Measurements from ENCODE around the gene CANT1.

CANT1 gene

DNA sequence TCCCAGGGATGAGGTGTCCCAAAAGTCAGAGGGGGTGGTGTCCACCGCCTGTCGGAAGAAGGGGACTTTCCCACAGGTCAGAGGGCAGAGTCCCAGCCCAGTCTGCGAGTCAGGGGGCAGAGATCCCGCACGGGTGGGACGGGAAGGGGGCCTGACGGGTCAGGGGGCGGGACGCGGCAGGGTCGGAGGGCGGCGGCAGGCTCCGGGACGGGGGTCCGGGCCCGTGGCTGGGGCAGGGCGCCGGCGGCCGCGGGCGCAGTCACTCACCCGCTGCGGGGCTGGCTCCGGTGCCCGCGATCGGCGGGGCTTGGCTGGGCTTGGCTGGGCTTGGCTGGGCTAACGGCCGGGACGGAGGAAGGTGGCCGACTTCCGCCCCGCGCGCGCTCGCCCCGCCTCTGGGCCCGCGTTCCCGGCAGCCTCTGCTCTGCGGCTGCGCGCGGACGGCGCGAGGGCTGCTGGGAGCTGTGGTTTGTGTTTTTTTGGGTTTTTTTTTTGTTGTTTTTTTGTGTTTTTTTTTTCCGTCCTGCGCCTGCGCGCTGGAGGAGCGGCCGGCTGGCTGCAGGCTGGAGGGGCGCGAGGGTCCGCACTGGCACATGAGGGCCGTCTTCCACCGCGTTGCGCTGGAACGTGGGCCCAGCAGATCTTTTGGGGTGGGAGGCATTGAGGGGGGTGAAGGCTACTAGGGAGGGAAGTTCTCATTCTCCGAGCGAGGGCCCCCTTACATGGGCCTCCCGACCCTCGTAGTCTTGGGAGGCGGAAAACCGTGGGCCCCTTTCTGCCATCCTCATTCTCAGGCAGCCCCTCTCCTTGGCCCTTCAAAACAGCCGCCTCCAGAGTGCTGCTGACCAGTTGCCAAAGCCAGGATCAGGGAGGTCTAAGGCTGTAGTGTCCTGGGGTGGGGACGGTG lies at the start of gene CANT1:
Gene CANT1, minus strand, starts transcription at position 368 of the 907 bp plus-strand sequence. CDS start 12,142 bp downstream, outside the sequence.
- DNase-seq (ENCODE audit: low read depth in 2 of 2): peak; percentile 74 to 84

DNA sequence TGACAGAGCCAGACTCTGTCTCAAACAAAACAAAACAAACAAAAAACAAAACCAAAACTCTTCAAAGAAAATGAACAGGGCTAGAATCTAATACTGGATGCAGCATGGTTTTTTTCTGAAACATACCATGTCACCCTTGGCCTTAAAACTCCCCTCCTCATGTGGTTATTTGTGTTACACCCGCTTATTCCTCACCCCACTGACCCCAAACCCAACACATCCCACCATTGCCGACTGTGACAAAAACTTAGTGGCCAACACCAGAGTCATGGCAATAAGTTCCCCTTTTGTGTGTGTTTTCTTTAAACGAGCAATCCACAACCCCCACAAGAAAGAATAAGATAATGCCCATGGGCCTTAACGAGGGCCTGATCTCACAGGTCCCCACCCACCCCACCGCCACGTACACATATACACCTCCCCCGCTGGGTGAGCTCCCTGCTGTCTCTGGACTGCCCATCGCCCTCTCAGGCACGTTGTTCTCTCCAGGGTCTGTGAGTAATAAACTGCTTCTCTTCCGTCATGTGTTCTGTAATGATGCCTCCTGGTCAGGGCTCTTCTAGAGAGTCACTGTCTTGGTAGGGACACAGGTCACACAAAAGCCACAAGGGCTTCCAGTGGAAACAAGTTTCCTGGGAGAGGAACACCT lies 48.3 kb upstream of the CANT1 start:
- DNase-seq (ENCODE audit: low read depth in 2 of 2): no peak

DNA sequence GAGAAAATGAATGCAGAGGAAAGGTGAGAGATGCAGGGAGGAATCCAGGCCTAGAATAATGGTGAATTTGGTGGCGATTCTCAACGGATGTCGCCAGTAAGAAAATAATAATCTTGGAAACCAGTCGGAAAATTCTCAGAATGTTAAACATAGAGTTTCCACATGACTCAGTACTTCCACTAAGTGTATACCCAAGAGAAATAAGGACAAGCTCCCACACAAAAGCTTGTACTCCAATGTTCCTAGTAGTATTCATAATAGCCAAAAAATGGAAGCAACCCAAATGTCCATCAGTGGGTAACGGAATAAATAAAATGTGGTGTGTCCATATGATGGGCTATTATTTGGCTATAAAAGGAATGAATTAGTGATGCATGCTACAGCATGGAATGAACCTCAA lies 45.6 kb upstream of the CANT1 start:
- DNase-seq (ENCODE audit: low read depth in 2 of 2): no peak

DNA sequence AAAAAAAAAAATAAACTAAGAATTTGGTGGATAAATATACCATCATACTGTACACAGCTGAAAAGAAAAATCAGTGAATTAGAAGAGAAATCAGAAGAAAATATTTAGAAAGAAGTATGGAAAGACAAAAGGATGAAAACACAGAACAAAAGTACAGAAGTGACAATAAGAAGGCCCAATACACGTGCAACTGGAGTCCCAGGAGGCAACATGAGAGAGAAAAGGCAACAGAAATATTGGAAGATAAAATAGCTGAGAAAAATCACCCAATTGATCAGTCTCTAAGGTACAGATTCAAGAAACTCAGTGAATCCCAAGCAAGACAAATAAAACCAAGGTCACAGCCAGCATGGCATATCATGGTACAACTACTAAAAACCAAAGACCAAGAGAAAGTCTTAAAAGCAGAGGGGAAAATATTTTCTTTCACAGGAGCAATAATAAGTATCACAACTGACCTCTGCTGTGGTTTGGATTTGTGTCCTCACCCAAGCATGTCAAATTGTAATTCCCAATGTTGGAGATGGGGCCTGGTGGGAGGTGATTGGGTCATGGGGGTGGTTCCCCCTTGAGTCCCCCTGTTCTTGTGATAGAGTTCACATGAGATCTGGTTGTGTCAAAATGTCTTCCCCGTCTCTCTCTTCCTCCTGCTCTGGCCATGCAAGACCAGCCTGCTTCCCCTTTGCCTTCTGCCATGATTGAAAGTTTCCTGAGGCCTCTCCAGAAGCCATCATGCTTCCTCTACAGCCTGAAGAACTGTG lies 44.8 kb upstream of the CANT1 start:
- no peak for DNase-seq (ENCODE audit: low read depth in 2 of 2)

DNA sequence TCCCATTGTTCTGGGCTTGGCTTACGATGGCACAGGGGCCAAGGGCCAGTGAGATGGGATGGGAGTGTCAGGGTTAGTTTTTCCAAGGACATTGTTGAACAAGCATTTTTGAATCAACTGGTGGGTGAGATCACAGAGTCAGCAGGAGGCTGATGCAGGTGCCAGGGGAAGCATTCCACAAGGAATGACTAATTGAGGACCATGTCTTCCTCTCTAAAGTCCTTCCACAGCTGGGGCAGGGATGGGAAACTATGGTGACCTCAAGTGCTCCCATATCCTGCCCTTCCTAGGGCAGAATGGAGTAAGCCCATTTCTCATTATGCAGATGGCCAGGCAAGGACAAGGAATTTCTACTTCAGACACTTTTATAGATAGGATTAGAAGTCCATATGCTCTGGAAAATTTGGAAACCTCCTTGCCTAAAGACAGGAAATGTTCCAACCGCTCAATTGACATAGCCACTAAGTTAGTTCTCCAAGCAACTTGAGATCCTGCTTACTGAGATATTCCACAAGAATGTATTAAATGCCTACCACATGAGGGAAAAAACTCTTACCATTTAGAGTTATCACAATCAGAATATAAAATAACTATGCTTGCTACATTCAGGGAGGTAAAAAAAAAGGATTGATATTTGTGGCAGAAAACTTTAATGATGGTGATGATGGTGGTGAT lies 43.8 kb upstream of the CANT1 start:
- DNase-seq (ENCODE audit: low read depth in 2 of 2): no peak

DNA sequence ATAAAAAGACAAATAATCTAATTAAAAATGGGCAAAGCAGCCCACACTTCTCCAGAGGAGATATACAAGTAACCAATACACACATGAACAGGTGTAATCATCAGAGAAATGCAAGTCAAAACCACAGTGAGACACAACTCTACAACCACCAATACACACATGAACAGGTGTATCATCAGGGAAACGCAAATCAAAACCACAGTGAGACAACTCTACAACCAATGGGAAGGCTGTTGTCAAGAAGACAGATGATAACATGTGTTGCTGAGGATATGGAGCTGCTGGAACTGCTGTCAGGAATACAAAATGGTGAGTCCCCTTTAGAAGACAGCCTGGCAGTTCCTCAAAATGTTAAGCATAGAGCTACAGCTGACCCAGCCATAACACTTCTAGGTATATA lies 42.6 kb upstream of the CANT1 start:
- DNase-seq (ENCODE audit: low read depth in 2 of 2): no peak

GRCh38 chr17:79051306-79051705 lies 41.7 kb upstream of the CANT1 start:
- DNase-seq (ENCODE audit: low read depth in 2 of 2): no peak

DNA sequence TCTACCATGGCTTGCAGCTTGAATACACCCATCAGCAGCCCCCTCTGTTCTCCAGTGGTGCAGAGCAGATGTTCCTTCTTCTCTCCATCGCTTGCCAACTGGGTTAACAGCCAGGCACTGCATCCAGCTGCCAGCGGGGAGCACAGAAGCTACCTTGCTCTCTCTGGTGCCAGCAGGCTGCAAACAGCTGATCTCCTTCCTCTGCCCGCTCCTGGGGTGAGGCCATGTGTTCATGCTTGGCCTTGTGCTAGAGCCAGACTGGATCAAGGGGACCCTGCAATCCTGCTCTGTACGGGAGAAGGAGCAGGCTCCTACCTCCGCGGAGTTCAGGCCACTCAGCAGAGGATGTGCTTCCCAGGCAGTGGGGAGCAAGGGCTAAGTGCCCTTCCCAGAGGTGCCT lies 41.0 kb upstream of the CANT1 start:
- DNase-seq (ENCODE audit: low read depth in 2 of 2): no peak

DNA sequence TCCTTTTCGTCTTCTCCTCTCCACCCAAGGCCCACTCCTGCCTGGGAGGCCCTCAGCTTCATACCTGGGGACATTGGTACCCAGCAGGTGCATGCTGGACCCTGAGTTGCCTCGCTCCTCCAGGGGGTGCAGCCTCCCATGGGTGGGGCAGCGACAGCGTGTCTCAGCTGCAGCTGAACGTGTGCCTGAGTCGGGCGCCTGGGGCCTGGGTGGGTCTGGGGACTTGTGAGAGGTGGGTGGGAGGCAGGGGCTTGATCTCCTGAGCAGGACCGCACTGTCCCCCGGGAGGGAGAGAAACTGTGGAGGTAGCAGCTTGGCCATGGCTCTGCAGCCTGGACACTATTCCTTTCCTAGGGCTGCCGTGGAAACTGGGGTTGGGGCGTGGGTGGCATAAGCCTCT lies 40.3 kb upstream of the CANT1 start:
- DNase-seq (ENCODE audit: low read depth in 2 of 2): no peak

DNA sequence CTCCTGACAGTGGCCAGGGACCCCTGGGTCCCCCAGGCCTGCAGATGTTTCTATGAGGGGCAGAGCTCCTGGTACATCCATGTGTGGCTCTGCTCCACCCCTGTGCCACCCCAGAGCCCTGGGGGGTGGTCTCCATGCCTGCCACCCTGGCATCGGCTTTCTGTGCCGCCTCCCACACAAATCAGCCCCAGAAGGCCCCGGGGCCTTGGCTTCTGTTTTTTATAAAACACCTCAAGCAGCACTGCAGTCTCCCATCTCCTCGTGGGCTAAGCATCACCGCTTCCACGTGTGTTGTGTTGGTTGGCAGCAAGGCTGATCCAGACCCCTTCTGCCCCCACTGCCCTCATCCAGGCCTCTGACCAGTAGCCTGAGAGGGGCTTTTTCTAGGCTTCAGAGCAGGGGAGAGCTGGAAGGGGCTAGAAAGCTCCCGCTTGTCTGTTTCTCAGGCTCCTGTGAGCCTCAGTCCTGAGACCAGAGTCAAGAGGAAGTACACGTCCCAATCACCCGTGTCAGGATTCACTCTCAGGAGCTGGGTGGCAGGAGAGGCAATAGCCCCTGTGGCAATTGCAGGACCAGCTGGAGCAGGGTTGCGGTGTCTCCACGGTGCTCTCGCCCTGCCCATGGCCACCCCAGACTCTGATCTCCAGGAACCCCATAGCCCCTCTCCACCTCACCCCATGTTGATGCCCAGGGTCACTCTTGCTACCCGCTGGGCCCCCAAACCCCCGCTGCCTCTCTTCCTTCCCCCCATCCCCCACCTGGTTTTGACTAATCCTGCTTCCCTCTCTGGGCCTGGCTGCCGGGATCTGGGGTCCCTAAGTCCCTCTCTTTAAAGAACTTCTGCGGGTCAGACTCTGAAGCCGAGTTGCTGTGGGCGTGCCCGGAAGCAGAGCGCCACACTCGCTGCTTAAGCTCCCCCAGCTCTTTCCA lies 39.5 kb upstream of the CANT1 start:
- DNase-seq (ENCODE audit: low read depth in 2 of 2): no peak

DNA sequence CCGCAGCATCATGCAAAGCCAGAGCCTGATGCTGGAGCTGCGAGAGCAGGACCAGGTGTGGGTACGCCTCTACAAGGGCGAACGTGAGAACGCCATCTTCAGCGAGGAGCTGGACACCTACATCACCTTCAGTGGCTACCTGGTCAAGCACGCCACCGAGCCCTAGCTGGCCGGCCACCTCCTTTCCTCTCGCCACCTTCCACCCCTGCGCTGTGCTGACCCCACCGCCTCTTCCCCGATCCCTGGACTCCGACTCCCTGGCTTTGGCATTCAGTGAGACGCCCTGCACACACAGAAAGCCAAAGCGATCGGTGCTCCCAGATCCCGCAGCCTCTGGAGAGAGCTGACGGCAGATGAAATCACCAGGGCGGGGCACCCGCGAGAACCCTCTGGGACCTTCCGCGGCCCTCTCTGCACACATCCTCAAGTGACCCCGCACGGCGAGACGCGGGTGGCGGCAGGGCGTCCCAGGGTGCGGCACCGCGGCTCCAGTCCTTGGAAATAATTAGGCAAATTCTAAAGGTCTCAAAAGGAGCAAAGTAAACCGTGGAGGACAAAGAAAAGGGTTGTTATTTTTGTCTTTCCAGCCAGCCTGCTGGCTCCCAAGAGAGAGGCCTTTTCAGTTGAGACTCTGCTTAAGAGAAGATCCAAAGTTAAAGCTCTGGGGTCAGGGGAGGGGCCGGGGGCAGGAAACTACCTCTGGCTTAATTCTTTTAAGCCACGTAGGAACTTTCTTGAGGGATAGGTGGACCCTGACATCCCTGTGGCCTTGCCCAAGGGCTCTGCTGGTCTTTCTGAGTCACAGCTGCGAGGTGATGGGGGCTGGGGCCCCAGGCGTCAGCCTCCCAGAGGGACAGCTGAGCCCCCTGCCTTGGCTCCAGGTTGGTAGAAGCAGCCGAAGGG lies 38.6 kb upstream of the CANT1 start:
- no peak for DNase-seq (ENCODE audit: low read depth in 2 of 2)

DNA sequence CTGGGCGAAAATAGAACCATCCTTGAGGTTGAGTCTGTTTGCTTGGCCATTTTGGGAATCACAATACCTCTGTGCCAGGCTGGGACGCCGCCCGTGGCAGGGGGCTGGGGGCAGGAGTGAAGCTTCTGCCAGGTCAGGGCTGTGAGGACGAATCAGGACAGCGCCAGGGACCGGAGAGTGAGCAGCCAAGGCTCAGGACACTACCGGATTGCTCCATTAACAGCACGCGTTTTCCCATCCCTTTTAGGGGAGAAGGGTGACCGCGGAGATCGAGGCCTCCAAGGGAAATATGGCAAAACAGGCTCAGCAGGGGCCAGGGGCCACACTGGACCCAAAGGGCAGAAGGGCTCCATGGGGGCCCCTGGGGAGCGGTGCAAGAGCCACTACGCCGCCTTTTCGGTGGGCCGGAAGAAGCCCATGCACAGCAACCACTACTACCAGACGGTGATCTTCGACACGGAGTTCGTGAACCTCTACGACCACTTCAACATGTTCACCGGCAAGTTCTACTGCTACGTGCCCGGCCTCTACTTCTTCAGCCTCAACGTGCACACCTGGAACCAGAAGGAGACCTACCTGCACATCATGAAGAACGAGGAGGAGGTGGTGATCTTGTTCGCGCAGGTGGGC lies 37.8 kb upstream of the CANT1 start:
- DNase-seq (ENCODE audit: low read depth in 2 of 2): no peak

DNA sequence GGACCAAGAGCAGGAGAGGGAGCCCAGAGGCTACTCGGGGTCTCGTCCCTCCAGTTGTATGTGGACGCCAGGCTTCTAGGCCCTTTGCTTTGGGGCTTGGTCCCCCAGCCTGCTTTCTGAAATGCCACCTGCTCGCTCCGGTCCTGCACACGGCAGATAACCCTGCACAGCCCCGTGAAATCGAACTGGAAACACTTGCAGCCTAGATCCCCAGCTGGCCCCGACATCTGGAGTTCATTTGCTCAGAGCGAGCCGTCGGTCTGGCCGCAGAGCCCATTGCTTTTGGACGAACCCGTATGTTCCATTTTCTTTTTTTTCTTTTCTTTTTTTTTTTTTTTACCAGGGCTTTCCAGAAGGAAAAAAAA lies 37.3 kb upstream of the CANT1 start:
- DNase-seq (ENCODE audit: low read depth in 2 of 2): no peak

DNA sequence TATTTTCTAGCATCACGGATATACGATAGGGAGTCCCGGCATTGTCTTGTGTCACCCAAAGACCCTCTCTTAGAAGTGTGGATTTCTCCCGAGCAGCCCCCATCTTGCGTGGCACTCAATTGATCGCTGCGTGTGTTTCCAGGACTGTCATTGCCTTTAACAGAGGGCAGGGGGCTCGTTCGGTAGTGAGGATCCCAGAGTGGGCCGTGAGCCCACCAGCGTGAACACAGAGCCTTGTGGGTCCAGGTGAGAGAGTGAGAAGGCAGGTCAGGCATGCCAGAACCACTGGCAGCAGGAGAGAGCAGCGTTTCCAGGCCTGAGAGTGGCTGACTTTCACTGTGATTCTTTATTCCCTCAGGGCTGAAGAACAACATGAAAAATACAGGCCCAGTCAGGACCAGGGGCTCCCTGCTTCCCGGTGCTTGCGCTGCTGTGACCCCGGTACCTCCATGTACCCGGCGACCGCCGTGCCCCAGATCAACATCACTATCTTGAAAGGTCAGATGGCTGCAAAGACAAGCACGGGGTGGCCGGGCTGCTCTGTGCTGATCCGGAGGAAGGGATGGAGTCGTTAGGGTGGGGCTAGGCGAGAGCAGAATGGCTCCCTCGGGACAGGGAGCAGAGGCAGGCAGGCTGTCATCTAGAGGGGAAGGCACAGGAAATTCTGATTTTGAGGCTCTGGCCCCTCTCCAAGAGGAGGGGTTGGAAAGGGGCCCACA lies 36.8 kb upstream of the CANT1 start:
- no peak for DNase-seq (ENCODE audit: low read depth in 2 of 2)

- DNase-seq (ENCODE audit: low read depth in 2 of 2): peak; percentile 46 to 63
These were observed 36.3 kb upstream of the CANT1 start for GRCh38 chr17:79045842-79046196.

DNA sequence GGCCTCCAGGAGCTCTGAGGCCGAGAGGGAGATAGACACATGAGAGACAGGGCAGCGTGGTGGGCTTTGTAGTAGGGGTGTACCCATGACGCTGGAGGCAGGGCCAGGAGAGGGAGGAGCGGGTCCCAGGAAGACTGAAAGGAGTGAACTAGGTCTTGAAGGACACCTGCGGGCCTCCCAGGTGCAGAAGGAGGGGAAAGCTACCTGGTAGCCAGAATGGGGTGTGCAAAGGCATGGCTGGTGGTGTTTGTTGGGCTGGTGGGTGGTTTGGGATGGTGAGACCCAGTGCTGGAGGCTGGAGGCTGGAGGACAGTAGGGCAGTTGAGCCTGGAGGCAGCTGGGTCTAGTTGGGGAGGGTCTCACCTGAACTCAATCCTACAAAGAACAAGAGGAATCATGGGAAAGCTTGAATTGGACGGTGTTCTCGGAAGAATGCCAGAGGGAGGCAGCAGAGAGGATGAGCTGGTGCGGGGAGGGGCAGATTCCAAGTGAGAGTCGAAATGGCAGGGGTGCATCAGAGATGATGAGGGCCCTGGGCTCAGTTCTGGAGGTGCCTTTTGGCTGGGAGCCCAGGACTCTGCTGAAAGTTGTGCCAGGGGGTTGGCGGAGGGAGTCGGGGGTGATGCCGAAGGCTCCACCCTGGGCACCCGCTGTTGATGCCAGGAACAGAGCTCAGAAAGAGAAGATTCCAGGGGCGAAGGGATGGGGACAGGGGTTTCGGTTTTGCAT lies 35.6 kb upstream of the CANT1 start:
- DNase-seq (ENCODE audit: low read depth in 2 of 2): no peak

- no peak for DNase-seq (ENCODE audit: low read depth in 2 of 2)
These were observed 34.9 kb upstream of the CANT1 start for GRCh38 chr17:79044462-79044861.

DNA sequence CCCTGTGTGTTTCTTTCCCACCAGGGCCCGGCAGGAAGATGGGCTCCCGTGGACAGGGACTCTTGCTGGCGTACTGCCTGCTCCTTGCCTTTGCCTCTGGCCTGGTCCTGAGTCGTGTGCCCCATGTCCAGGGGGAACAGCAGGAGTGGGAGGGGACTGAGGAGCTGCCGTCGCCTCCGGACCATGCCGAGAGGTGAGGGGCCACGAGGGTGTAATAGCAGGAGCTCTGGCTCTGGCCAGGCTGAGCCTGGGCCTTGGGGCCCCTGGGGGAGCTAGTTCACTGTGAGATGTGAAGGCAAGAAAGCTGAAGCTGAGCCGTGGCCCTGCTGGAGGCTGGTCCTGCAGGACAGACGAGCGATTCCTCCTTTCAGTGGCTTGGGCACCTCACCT lies 34.4 kb upstream of the CANT1 start:
- no peak for DNase-seq (ENCODE audit: low read depth in 2 of 2)
